Measurements from ENCODE around the gene VAT1L.
"Not testable (repeated sequence)": the region's sequence is repeated elsewhere in the genome, so short reads cannot be mapped to it uniquely, and the experiment has no call there.

The VAT1L gene

DNA sequence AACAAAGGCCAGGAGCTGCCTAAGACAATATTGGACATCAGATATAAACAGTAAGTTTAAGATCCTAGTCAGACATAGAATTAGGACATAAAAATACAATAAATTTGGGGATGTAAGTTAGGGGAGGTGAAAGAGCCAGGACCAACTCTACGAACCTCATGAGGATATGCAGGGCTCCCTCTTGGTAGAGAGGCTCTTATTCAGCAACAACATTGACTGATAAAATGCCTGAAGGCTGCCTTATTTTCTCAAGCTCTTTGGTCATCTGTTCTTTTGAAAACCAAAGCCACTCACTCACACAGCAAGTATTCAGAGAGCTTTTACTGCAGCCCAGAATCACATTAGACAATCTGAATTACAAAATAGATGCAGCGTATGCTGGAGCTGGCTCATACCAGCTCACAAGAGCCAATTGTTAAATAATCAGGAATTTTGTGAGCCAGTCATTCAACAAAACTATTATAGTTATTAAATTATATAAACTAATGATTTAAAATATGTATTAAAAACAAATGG lies 125.4 kb downstream of the VAT1L start:
- no peak for DNase-seq (ENCODE audit: low read depth)

- no peak for DNase-seq (ENCODE audit: low read depth)
Observed at GRCh38 chr16:77916111-77916510, 127.7 kb downstream of the VAT1L start.

DNA sequence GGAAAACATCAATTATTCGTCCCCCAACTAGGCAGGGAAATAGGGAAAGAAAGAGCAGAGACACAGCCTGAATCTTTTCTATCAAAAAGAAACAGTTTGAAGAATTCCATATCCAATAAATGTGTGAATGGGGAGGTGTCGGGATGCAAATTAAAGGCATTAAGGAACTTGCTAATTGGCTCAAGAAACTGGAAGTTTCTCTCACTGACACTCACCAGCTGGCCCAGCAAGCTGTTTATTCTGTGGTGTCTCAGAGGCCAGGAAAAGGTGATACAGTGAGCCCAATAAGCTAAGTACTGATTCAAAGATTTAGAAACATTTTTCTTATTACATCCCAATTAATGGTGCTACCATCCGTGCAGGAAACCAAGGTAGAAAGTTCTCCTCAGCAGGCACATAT lies 129.6 kb downstream of the VAT1L start:
- DNase-seq (ENCODE audit: low read depth), result no peak

- no peak for DNase-seq (ENCODE audit: low read depth)
Observed at GRCh38 chr16:77918809-77919707, 130.7 kb downstream of the VAT1L start.

GRCh38 chr16:77919761-77920415 lies 131.5 kb downstream of the VAT1L start:
- DNase-seq (ENCODE audit: low read depth), result no peak

DNA sequence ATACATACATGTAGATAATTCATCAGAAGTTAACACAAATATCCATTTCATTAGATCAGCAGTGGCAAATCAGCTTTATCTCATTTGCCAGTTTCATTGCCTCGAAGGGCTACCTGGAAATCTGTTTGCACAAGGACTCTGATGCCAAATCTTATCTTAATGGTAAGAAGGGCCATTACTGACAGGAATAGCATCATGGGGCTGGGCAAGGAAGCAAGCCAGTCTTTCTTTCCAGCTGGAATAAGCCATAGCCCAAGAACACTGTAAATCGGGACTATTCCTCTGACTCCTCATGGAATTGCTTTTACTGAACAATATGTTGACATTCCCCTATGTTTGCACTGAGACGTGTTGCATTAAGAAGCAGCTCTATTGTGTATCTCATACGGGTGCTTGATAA lies 132.6 kb downstream of the VAT1L start:
- DNase-seq (ENCODE audit: low read depth), result no peak

DNA sequence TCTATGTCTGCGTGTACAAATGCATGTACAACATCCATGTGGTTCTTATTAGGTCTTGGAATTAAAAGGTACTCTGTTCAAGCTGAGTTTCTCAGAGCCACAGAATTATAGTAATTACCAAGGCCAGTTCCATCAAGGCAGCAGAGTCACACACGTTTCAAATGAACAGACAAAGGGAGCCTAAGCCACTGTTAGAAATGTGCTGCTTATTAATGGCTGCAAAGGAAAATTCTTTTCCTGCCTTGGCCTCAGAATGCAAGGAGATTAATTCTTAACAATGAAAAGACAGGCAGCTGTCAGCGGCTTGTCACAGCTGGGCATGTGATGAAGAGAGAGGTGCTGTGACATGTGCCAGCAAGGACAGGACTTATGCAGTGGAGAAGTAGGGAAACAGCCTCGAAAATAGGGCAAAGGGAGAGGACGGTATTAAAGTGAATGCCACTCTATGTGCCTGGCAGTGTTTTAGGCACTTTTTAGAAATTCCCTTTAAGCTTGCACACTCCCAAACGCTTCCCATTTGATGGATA lies 133.9 kb downstream of the VAT1L start:
- no peak for DNase-seq (ENCODE audit: low read depth)

DNA sequence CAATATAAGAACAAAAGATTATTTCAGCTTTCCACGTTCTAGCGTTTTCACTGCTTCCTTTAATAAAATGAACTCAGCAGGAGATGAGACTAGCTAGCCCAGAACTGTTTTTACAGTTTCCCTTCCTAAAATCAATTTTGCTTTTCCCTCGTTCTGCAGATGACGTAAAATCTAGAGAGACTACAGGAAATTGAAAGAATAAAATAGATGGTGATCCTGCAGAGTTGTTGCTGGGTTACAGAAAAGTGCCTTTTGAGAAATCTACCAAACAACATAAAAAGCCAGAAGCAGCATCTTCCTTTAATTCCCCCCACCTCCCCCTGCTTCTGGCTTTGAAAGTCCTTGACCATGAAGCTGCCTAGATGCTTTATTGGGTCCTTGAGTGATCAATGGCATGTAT lies 137.2 kb downstream of the VAT1L start:
- DNase-seq (ENCODE audit: low read depth), result no peak

- no peak for DNase-seq (ENCODE audit: low read depth)
Observed at GRCh38 chr16:77928096-77928495, 139.7 kb downstream of the VAT1L start.

DNA sequence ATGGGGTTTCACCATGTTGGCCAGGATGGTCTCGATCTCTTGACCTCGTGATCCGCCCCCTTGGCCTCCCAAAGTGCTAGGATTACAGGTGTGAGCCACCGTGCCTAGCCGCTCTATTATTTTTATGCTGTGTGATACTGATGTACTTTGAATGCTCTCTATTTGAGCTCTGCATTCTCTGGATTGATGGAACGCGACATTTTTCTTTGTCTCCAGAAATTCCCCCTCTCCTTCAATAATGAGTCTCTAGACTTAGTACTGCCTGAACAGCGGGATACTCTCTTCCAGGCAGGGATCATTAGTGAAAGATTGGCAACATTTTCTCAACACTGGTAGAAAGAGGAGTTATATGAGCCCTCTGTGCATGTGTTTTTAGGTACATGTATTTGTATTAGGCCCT lies 140.6 kb downstream of the VAT1L start:
- DNase-seq (ENCODE audit: low read depth), result no peak

DNA sequence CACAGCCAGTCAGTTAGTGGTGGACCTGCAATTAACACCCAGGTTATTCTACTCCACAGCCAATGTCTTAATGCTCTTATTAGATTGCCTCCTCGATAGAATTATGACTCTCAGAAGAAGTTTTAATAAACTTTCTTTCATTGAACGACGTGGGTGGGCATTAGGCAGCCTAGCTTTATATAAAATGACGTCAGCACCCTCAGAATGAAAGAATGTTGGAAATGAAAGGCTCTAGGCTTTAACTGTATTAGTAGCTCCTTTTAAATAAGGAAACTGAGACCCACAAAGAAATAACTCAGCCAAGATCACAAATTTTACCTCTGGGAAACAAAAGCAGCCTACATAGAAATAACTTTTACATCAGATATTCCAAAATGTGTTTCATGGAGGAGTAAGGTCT lies 142.7 kb downstream of the VAT1L start:
- no peak for DNase-seq (ENCODE audit: low read depth)

DNA sequence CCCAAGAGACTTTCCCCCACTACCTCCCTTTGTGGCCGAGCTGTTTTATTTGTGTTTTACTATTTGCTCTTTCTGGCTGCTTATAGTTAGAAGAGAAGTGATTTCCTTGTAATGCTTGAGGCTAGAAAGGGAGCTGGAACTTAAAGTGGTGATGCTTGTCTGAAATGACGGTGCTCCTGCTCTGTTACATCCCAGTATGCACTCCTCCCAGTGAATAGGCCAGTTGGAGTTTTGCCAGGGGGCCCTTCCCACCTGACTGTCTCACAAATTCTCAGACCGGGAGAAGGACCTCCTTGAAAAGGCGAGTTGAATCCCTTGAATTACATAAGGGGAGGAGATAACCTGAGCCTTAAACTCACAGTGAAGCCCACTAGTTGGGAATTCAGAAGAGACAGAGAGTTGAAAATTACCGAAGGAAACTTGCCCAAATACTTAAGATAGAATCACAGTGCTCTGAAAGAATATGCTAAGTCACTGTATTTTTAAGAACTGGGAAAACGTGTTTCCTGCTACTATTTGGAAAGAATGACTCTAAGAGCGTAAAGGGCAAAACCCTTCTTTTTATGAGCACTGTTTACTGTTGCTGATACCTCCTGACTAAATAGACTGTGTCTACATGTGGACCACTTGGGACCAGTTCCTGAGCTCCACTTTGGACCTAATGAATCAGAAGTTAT lies 149.2 kb downstream of the VAT1L start:
- no peak for DNase-seq (ENCODE audit: low read depth)

GRCh38 chr16:77938913-77939312 lies 150.5 kb downstream of the VAT1L start:
- DNase-seq (ENCODE audit: low read depth), result no peak

DNA sequence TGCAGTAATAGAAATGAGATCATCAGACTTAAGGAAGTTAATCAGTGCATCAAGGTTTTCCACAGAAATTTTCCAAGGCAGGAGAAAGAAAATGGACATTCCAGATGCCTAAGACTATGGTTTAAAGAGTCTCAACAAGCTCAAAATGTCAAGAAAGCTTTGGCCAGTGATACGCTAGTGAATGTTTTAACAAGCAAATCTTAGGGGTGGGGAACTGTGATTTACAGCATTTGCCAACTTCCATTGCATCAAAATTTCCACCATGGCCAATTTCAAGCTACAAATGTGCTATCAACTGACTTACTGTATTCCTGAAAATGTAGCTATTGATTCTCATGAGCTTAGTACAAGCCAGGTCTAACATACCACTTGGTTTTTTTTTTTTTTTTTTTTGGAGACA lies 151.6 kb downstream of the VAT1L start:
- DNase-seq (ENCODE audit: low read depth), result no peak

DNA sequence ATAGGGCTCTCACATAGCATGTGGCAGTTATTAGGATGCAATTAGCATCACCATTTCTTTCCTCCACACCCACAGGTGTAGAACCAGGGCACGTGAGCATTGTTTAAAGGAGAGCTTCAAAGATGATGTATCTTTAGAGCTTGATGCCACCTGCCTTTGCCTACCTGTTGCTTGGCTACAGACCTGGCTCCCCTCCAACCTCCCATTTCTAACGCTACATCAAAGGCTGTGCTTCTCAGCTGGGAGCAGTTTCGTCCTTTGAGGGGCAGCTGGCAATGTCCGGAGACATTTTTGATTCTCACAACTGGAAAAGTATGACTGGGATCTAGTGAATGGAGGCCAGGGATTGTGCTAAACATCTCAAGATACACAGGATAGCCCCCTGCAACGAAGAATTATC lies 155.4 kb downstream of the VAT1L start:
- no peak for DNase-seq (ENCODE audit: low read depth)

- no peak for DNase-seq (ENCODE audit: low read depth)
Observed at GRCh38 chr16:77944631-77945030, 156.3 kb downstream of the VAT1L start.

- no peak for DNase-seq (ENCODE audit: low read depth)
Observed at GRCh38 chr16:77945126-77945525, 156.8 kb downstream of the VAT1L start.

- no peak for DNase-seq (ENCODE audit: low read depth)
Observed at GRCh38 chr16:77946823-77947222, 158.5 kb downstream of the VAT1L start.

DNA sequence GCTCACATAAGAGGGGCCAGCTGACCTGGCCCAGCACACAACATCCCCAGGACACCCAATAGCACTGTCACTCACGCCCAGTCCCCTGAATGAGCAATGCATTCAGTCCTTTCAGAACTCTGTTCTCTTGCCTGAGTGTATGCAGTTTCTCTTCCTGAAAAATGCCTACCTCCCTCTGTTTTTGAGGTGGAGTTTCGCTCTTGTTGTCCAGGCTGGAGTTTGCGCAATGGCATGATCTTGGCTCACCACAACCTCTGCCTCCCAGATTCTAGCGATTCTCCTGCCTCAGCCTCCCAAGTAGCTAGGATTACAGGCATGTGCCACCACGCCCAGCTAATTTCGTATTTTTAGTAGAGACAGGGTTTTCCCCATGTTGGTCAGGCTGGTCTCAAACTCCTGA lies 159.2 kb downstream of the VAT1L start:
- not testable (repeated sequence) for DNase-seq (ENCODE audit: low read depth)

- no peak for DNase-seq (ENCODE audit: low read depth)
Observed at GRCh38 chr16:77948835-77949234, 160.5 kb downstream of the VAT1L start.

- no peak for DNase-seq (ENCODE audit: low read depth)
Observed at GRCh38 chr16:77949445-77949844, 161.1 kb downstream of the VAT1L start.

GRCh38 chr16:77951788-77952187 lies 163.4 kb downstream of the VAT1L start:
- no peak for DNase-seq (ENCODE audit: low read depth)

DNA sequence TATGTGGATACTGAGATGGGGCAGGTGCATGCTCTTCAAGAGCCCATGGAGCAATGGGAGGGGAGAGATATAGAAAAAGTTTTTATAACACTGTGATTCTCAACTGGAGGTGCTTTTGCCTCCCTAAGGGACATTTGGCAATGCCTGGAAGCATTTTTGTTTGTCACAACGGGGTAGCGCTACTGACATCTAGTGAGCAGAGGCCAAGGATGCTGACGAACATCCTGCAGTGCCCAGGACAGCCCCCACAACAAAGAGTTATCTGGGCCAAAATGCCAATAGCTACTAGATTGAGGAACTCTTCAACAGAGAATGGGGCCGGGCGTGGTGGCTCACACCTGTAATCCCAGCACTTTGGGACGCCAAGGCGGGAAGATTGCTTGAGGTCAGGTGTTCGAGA lies 166.8 kb downstream of the VAT1L start:
- DNase-seq (ENCODE audit: low read depth), result no peak

Measured in activated T-helper 9 cell treated with anti-CD3 and anti-CD28 coated beads, Interleukin-2, amount 50 U/mL, for 16 hours (primary cell).